Measurements from ENCODE around the gene B3GNT5.
A peak's percentile ranks its signal among the peaks of the same experiment; 100 is the strongest.

B3GNT5 gene

DNA sequence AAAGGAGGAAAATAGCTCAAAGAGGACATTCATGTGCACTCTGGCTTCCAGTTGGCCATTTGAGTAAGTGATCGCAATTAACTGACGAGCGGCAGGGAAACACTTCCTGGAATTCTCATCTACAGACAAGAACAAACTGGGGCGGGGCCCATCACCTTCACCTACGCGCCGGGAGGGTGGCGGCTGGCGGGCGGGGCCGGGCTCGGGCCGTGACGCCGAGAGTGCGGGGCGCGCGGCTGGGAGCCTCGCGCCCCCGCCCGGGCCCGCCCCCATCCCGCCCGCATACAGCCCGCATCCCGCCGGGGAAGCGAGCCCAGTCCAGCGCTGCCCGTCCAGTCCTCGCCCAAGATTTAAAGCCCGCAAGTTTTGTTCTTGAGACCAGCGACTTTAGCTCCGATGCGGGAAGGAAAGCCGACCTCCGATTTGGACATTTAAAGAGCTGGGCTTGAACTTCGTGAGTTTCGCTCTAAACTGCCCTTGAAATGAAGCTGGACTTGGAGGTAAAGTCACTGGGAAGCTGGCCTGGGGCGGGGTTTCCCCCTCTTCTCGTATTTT is at the start of gene B3GNT5:
TSS of gene B3GNT5 (plus strand) at position 281 of the 555 bp plus-strand sequence. CDS start 16,546 bp downstream, outside the sequence.
- H3K4me1 Mint-ChIP-seq: no peaks in the 10 kb centered on the region
- ATAC-seq (peak; percentile 51), DNase-seq (ENCODE audit: low spot score in 2 of 2) (peak in 1 of 2 donors; percentile 48)
- H3K27ac Mint-ChIP-seq: no peak within 1 kb of the TSS
- H3K36me3 Mint-ChIP-seq: no peaks in the 10 kb centered on the region
- H3K9me3 Mint-ChIP-seq: no peaks in the 10 kb centered on the region
- H3K4me3 Mint-ChIP-seq: peak within 1 kb of the TSS; percentile 76

- Mint-ChIP-seq H3K27ac (no peak overlapping the region), H3K9me3 (peaks cover 7% of the 10 kb centered on the region), H3K4me3 (no peak overlapping the region), H3K36me3 (no peaks in the 10 kb centered on the region), H3K4me1 (peaks cover 16% of the 10 kb centered on the region)
- ATAC-seq (no peak), DNase-seq (ENCODE audit: low spot score in 2 of 2) (no peak)
Measured at GRCh38 chr3:183203670-183204069, 49.4 kb upstream of the B3GNT5 start.

DNA sequence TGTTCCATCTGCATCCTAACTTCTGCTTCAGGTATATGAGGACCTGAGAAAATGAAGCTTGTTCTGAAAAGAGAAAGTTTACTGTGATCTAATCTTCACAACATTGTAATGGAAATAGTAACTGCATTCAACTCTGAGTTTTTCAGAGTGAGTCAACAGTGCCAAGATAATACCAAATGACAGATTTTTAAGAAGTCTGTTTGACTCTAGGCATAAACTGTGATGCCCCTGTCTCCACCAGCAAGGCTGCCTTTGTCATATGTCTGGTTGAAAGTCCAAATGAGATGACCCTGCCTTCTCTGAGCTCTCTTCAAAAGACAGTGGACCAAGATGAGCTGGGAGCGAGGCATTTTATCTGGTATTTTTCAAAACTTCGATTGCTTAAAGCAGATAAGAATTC is 44.8 kb upstream of the B3GNT5 start:
- ATAC-seq (peak; percentile 70), DNase-seq (ENCODE audit: low spot score in 2 of 2) (no peak)
- H3K4me1 Mint-ChIP-seq: peaks cover 17% of the 10 kb centered on the region
- no peak overlapping the region for H3K27ac Mint-ChIP-seq
- no peak overlapping the region for H3K4me3 Mint-ChIP-seq
- H3K9me3 Mint-ChIP-seq: peaks cover 9% of the 10 kb centered on the region
- no peaks in the 10 kb centered on the region for H3K36me3 Mint-ChIP-seq

- H3K27ac Mint-ChIP-seq: no peak overlapping the region
- H3K9me3 Mint-ChIP-seq: peaks cover 4% of the 10 kb centered on the region
- no peaks in the 10 kb centered on the region for H3K36me3 Mint-ChIP-seq
- ATAC-seq (no peak), DNase-seq (ENCODE audit: low spot score in 2 of 2) (no peak)
- peaks cover 17% of the 10 kb centered on the region for H3K4me1 Mint-ChIP-seq
- no peak overlapping the region for H3K4me3 Mint-ChIP-seq
Measured at GRCh38 chr3:183208800-183209199, 44.3 kb upstream of the B3GNT5 start.

DNA sequence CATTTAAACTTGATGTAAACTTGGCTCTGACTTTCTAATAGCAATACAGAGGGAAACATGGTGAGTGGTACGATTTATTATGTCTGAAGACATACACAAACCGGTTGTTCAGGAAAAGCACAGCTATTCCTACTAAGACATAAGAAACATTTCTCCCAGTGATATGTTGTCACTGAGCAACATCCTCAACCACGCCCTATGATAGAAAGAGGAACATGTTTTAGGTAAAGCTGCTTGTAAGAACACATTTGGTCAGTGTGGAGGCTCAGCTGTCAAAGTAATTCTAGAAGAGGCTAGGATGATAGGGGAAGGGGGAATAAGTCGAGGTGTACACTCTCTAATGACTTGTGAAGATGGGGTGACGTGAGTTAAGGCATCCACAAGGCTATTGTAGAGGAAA is 42.7 kb upstream of the B3GNT5 start:
- Mint-ChIP-seq H3K36me3 (peaks cover 5% of the 10 kb centered on the region), H3K9me3 (peaks cover 3% of the 10 kb centered on the region), H3K27ac (peak overlapping the region; percentile 71), H3K4me3 (no peak overlapping the region), H3K4me1 (peaks cover 17% of the 10 kb centered on the region)
- DNase-seq (ENCODE audit: low spot score in 2 of 2): no peak
- no peak for ATAC-seq

DNA sequence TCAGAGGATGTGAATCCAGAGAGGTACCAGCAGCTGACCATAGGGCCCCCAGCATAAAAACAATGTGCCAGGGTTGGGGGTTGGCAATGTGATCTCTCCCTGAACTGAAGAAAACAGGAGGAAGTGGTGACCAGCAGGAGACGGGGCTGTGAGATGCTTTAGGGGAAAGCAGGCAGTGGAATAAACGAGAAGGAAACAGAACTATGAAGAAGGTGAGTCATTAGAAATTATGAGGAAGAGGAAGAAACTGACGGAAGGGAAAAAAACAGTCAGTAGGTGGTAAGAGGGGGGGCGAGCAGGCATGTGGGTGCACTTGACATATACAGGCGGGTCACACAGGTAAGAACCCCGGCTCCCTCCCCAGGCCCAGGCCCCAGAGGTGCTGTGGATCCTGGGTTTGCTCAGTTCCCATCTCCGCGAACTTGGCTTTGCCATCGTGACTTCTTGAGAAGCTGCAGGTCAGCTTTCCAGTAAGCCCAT is 42.2 kb upstream of the B3GNT5 start:
- peak overlapping the region; percentile 71 for H3K27ac Mint-ChIP-seq
- H3K9me3 Mint-ChIP-seq: peaks cover 3% of the 10 kb centered on the region
- peaks cover 17% of the 10 kb centered on the region for H3K4me1 Mint-ChIP-seq
- peaks cover 6% of the 10 kb centered on the region for H3K36me3 Mint-ChIP-seq
- peak in 1 of 2 donors; percentile 46 for DNase-seq (ENCODE audit: low spot score in 2 of 2)
- H3K4me3 Mint-ChIP-seq: no peak overlapping the region
- peak; percentile 44 for ATAC-seq

- H3K4me1 Mint-ChIP-seq: peaks cover 17% of the 10 kb centered on the region
- peaks cover 3% of the 10 kb centered on the region for H3K9me3 Mint-ChIP-seq
- ATAC-seq (no peak), DNase-seq (ENCODE audit: low spot score in 2 of 2) (no peak)
- H3K27ac Mint-ChIP-seq: peak overlapping the region; percentile 71
- peaks cover 6% of the 10 kb centered on the region for H3K36me3 Mint-ChIP-seq
- no peak overlapping the region for H3K4me3 Mint-ChIP-seq
Measured at GRCh38 chr3:183211352-183211751, 41.7 kb upstream of the B3GNT5 start.

DNA sequence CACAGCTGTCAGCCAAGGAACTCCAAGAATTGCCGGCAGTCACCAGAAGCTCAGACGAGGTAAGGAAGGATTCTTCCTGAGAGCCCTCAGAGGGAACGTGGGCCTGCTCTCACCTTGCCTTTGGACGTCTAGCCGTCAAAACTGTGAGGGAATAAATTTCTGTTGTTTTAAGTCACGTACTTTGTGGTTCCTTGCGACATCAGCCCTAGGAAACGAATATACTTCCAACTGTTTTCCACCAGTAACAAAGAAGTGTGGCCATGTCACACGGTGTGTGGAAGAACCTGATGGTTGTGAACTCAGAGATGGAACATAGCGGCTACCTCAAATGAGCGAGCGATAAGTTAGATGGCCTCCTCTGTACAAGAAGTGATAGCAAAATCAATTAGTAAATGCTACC is 41.0 kb upstream of the B3GNT5 start:
- no peak overlapping the region for H3K27ac Mint-ChIP-seq
- no peak overlapping the region for H3K4me3 Mint-ChIP-seq
- DNase-seq (ENCODE audit: low spot score in 2 of 2) (peak in 1 of 2 donors; percentile 20), ATAC-seq (no peak)
- H3K36me3 Mint-ChIP-seq: peaks cover 6% of the 10 kb centered on the region
- peaks cover 10% of the 10 kb centered on the region for H3K4me1 Mint-ChIP-seq
- H3K9me3 Mint-ChIP-seq: peaks cover 3% of the 10 kb centered on the region

DNA sequence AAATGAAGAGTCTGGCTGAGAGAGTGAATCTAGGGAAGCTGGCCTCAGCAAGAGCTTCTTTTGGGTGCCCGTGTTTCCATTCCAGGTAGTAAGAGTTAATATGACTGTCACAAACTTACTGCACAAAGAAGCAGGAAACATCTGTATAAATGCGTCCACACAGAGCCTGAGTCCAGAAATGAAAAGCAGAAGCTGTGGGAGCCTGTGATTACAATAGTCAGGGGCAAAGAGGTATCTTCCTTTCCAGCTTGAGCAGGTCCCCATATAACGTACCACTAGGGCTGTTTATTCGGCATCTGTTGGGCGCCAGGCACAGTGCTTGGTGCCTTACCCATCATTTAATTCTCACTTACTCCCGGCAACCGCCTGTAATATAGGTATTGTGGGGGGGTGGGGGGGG is 40.5 kb upstream of the B3GNT5 start:
- no peak overlapping the region for H3K27ac Mint-ChIP-seq
- peaks cover 10% of the 10 kb centered on the region for H3K4me1 Mint-ChIP-seq
- no peak overlapping the region for H3K4me3 Mint-ChIP-seq
- H3K36me3 Mint-ChIP-seq: peaks cover 6% of the 10 kb centered on the region
- H3K9me3 Mint-ChIP-seq: peaks cover 3% of the 10 kb centered on the region
- ATAC-seq: no peak
- DNase-seq (ENCODE audit: low spot score in 2 of 2): peak in 1 of 2 donors; percentile 12

DNA sequence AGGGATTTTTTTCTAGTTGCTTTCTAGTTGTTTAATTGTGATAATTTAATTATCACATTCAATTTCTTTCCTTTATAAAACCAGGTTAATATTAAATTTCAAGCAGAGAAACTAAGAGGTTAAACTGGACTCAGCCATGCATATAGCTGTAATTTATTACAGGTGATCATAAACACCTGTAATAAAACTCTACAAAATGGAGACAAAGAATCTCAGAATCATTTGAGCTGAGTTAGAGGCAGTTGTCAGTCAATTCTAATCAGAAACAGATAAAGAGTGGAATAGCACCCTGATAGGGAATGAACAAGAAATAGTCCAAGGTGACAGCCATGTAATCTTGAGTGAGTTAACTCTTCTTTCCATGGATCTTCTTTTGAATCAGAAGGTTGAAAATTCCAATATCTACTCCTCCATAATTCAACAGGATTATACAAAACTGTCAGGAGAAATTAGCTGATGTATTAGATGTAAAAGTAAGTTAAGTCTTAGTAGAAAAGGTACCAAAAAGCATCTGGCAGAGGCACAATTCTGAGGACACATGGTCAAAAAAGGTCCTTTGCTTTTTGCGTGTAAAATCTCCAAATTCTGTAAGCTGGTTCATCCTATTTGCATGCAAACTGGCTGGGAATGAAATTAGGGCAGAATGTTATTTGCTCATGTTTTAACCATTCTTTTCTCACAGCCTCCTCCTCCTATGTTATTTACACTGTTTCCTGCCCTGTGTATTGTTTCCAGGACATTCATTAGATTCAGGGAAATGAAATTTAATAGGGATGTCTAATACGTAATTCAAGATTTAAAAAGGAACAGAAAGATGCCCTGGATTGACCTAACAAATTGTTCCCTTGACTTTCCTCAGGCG is 39.4 kb upstream of the B3GNT5 start:
- ATAC-seq (no peak), DNase-seq (ENCODE audit: low spot score in 2 of 2) (no peak)
- Mint-ChIP-seq H3K4me3 (no peak overlapping the region), H3K9me3 (peaks cover 3% of the 10 kb centered on the region), H3K36me3 (peaks cover 6% of the 10 kb centered on the region), H3K27ac (no peak overlapping the region), H3K4me1 (peaks cover 10% of the 10 kb centered on the region)

DNA sequence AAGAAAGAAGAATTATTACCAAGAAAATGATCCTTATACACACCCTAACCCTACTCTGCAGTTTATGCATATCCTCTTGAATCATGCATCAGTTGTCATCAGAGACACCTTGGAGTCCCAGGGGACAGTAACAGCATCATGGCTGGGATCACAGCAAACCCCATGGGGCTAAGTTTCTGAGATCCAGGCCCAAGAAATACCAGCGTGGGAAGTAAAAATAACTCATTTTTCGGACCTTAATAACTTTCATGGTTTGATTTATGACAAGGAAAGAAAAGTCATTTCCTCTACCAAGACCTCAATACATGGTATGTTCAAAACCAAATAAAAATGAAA is 38.8 kb upstream of the B3GNT5 start:
- no peak for DNase-seq (ENCODE audit: low spot score in 2 of 2)
- no peak overlapping the region for H3K4me3 Mint-ChIP-seq
- peaks cover 3% of the 10 kb centered on the region for H3K9me3 Mint-ChIP-seq
- peaks cover 6% of the 10 kb centered on the region for H3K36me3 Mint-ChIP-seq
- H3K4me1 Mint-ChIP-seq: peaks cover 10% of the 10 kb centered on the region
- no peak overlapping the region for H3K27ac Mint-ChIP-seq
- ATAC-seq: no peak

- ATAC-seq: no peak
- H3K27ac Mint-ChIP-seq: no peak overlapping the region
- H3K9me3 Mint-ChIP-seq: peaks cover 3% of the 10 kb centered on the region
- DNase-seq (ENCODE audit: low spot score in 2 of 2): peak in 1 of 2 donors; percentile 43
- H3K36me3 Mint-ChIP-seq: peaks cover 6% of the 10 kb centered on the region
- H3K4me1 Mint-ChIP-seq: peaks cover 5% of the 10 kb centered on the region
- no peak overlapping the region for H3K4me3 Mint-ChIP-seq
Measured at GRCh38 chr3:183215591-183216202, 37.4 kb upstream of the B3GNT5 start.

- Mint-ChIP-seq H3K9me3 (no peaks in the 10 kb centered on the region), H3K4me1 (no peaks in the 10 kb centered on the region), H3K4me3 (no peak overlapping the region), H3K27ac (no peak overlapping the region), H3K36me3 (peaks cover 6% of the 10 kb centered on the region)
- peak in 1 of 2 donors; percentile 26 for DNase-seq (ENCODE audit: low spot score in 2 of 2)
- ATAC-seq: no peak
Measured at GRCh38 chr3:183217548-183218332, 35.3 kb upstream of the B3GNT5 start.

DNA sequence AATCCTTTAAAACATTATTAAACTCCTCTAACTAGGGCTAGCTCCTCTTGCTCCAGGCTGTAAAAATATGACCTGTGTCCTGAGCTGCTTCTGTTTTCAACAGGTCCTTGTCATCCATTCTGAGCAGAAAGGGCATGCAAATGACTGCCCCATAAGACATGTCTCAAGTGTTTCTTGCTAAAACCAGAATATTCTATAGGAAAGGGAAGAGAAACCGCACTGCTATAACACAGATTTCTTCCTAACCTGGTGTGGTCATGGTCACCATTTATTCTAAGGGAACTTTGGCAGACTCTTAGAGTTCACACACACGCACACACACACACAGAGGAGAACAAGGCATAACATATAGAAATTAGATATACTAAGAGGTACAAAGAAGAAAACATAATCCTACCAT is 34.2 kb upstream of the B3GNT5 start:
- H3K9me3 Mint-ChIP-seq: no peaks in the 10 kb centered on the region
- H3K27ac Mint-ChIP-seq: no peak overlapping the region
- no peak for ATAC-seq
- no peak for DNase-seq (ENCODE audit: low spot score in 2 of 2)
- no peaks in the 10 kb centered on the region for H3K4me1 Mint-ChIP-seq
- H3K36me3 Mint-ChIP-seq: peaks cover 6% of the 10 kb centered on the region
- no peak overlapping the region for H3K4me3 Mint-ChIP-seq

DNA sequence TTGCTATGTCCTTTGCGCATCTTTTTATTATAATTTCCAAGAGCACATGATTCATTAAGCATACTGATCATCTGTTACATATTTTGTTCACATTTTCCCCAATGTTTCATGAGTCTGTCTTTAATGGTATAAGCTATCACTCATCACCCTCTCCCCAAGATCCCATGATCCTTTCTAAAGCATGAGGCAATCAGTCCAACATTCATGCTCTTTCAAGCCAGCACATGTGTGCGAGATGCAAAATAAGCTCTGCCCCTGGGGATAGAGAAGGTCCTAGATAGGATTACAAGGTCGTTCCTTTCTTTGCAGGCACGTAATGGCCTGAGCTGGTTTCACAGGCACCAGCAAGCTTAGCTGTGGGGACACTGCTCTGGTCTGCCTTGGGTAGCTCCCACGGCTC is 32.2 kb upstream of the B3GNT5 start:
- no peak overlapping the region for H3K4me3 Mint-ChIP-seq
- H3K9me3 Mint-ChIP-seq: no peaks in the 10 kb centered on the region
- no peak overlapping the region for H3K27ac Mint-ChIP-seq
- no peaks in the 10 kb centered on the region for H3K36me3 Mint-ChIP-seq
- no peak for ATAC-seq
- DNase-seq (ENCODE audit: low spot score in 2 of 2): peak in 1 of 2 donors; percentile 18
- peaks cover 12% of the 10 kb centered on the region for H3K4me1 Mint-ChIP-seq
